PFSK-1 (cell line): ENCODE data around the gene PODN.

ENCODE experiments used
- POLR2AphosphoS5 ChIP-seq: IDR thresholded peaks from 2 replicates; pipeline ENCODE4 v1.6.1; 2012; ENCODE audit warnings: low read depth, mild to moderate bottlenecking, control low read depth, low read length, moderate library complexity
- TAF1 ChIP-seq: IDR thresholded peaks from 2 replicates; pipeline ENCODE4 v1.6.1; 2012; ENCODE audit warnings: low read length, control low read depth, borderline replicate concordance; ENCODE audit not compliant: insufficient read depth

DNA sequence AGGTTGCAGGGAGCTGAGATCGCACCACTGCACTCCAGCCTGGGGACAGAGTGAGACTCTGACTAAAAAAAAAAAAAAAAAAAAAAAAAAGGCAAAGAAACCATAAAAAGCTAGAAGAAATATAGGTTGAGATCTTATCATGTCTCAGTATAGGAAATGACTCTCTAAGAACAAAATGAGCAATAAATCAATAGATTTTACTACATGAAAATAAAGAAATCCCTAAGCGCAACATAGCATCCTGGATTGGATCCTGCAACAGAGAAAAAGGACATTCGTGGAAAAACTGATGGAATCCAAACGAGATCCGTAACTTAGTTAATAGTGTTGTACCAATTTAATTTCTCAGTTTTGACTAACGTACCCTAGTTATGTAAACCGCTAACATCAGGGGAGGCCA, 45.1 kb downstream of the PODN start:
- TF ChIP-seq TAF1 (no peak), POLR2AphosphoS5 (no peak)
